Activated CD8-positive, alpha-beta memory T cell treated with anti-CD3 and anti-CD28 coated beads, Interleukin-2, amount 10 ng/mL, durations not matched to agents 7 days and 5 days (primary cell): ENCODE measurements around the gene LY6G5C. TPM values are rescaled to one million over a fixed set of nuclear protein-coding genes. Genes with fewer than 3 reads are reported as not detected.

ENCODE experiments used
- ATAC-seq: fragments of 150-1000 bp; cut with Tn5 transposase; one replicate; pipeline ENCODE4 v1.10.0; 2021; ENCODE audit warnings: moderate library complexity
- CTCF ChIA-PET: fragments of 350-600 bp; sonication (Branson Sonifier 250); formaldehyde crosslinking; loops from one replicate; lab custom pipeline; 2021; ENCODE audit warnings: antibody characterized with exemption; lab: Charles Lee
- DNase-seq: peaks from one replicate; pipeline ENCODE4 v3.0.0-alpha.2; 2020
- H3K27ac Mint-ChIP-seq: one replicate; pipeline ENCODE4 v1.8.0; 2021; ENCODE audit warnings: mild to moderate bottlenecking, mixed read lengths
- H3K27me3 Mint-ChIP-seq: one replicate; pipeline ENCODE4 v1.8.0; 2021; ENCODE audit warnings: mixed read lengths
- H3K36me3 Mint-ChIP-seq: one replicate; pipeline ENCODE4 v1.8.0; 2021; ENCODE audit warnings: mild to moderate bottlenecking, mixed read lengths
- H3K4me1 Mint-ChIP-seq: one replicate; pipeline ENCODE4 v1.8.0; 2021; ENCODE audit warnings: mixed read lengths
- H3K4me3 Mint-ChIP-seq: one replicate; pipeline ENCODE4 v1.8.0; 2021; ENCODE audit warnings: mild to moderate bottlenecking, moderate library complexity, mixed read lengths
- H3K9me3 Mint-ChIP-seq: one replicate; pipeline ENCODE4 v1.8.0; 2022; ENCODE audit warnings: low read depth, mixed read lengths
- total RNA-seq, 2 experiments: library from RNA; stranded (reverse); gene quantifications; one replicate each; pipeline ENCODE4 v1.2.3, GENCODE V29; 2021

LY6G5C gene
- total RNA-seq, 2 experiments from 2014 or later: 2.6 to 3.8 TPM

DNA sequence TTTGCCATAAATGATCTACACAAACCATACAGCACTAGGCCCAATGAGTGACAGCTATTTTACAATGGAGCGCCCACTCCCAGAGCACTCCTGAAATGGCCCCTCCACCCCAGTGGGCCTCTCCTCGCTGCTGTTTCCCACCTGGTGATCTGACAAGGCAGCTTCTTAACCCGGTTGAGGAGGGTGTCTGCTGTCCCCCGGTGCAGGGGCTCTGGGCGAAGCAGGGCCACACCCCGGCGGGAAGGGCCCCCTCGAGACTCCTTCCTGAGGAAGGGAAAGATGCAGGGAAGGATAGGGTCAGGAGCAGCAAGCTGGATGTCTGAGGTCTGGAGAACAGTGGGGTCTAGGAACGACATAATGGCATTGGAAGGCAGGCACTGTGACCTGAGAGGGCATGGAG, 12.0 kb upstream of the LY6G5C start:
- DNase-seq (no peak), ATAC-seq (no peak)
- Mint-ChIP-seq H3K27ac (no peak overlapping the region), H3K36me3 (peaks cover 26% of the 10 kb centered on the region), H3K9me3 (no peaks in the 10 kb centered on the region), H3K4me3 (no peak overlapping the region), H3K4me1 (peaks cover 6% of the 10 kb centered on the region), H3K27me3 (no peaks in the 10 kb centered on the region)
- CTCF ChIA-PET: interaction anchor here (0.6 to 1.6 kb wide), 3 partner anchors 11 to 137 kb away, joined by 3 to 4 read pairs (median 3); partner anchors contain the start of gene ABHD16A

DNA sequence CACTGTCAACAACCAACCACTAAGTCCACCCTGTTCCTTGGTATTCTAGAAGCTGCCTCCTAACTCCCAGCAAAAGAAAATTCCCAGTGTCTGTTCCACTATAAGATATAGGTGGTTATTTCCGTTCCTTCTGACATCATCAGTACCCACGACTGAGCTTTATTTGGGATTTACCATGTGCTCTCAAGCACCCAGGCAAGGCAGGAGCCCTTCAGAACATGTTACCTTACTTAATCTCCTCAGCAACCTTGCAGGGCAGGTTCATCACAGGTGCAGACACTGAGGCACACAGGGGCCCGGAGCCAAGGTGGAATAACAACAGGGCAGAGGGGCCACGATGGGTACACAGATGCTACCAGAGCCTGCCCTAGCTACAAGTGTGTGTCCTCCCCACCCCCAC, 11.5 kb upstream of the LY6G5C start:
- H3K4me3 Mint-ChIP-seq: no peak overlapping the region
- no peaks in the 10 kb centered on the region for H3K9me3 Mint-ChIP-seq
- peaks cover 25% of the 10 kb centered on the region for H3K36me3 Mint-ChIP-seq
- no peak overlapping the region for H3K27ac Mint-ChIP-seq
- no peaks in the 10 kb centered on the region for H3K27me3 Mint-ChIP-seq
- CTCF ChIA-PET: interaction anchor here (0.6 to 1.5 kb wide), 2 partner anchors 19 to 138 kb away, joined by 3 read pairs; no protein-coding TSS in a partner anchor
- DNase-seq (no peak), ATAC-seq (no peak)
- peaks cover 1% of the 10 kb centered on the region for H3K4me1 Mint-ChIP-seq

DNA sequence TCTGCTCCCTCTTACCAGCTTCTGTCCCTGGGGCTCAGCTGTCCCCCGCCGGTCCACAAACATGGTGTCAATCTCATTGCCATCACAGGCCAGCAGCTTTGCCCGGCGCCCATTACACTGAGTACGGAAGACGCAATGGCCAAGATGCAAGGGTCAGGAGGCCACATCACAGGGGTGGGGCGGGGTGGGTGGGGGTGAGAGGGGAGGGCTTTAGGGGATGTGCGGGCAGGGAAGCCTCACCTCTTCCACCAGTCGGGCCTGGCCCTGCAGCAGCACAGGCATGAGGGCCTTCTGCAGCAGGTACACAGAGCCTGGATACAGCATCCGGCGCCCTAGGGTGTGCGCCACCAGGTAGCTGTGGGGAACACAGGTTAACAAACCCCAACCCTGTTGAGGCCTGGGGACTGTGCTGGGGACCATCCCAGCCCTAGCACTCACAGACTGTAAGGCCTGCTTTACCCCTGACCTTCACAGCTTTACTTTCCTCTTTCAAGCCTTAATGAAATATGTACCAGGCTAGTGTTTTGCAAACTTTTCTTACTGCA, 10.8 kb upstream of the LY6G5C start:
- no peaks in the 10 kb centered on the region for H3K4me1 Mint-ChIP-seq
- peaks cover 20% of the 10 kb centered on the region for H3K36me3 Mint-ChIP-seq
- no peak overlapping the region for H3K4me3 Mint-ChIP-seq
- H3K27me3 Mint-ChIP-seq: no peaks in the 10 kb centered on the region
- ATAC-seq: no peak
- H3K9me3 Mint-ChIP-seq: no peaks in the 10 kb centered on the region
- no peak overlapping the region for H3K27ac Mint-ChIP-seq
- no peak for DNase-seq
- CTCF ChIA-PET: interaction anchor here (1.0 to 2.1 kb wide), 3 partner anchors 10 to 100 kb away, joined by 3 to 6 read pairs (median 4); partner anchors contain the start of gene LY6G5C

DNA sequence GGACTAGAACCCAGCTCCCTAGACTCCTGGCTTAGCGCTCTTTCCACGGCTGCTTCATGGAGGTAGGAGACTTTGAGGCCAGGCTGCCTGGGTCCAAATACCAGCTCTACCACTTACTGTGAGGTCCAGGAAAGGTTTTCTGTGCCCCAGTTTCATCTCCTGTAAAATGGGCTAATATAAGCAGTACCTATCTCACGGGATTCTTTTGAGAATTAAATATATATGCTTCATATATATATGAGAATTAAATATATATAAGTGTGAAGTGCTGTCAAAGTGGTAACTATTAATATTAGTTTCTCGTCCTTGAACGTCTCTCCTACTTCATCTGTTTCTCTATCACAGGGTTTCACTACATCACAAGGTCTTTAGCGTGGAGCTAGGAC, 10.2 kb upstream of the LY6G5C start:
- Mint-ChIP-seq H3K9me3 (no peaks in the 10 kb centered on the region), H3K27ac (no peak overlapping the region), H3K27me3 (no peaks in the 10 kb centered on the region), H3K36me3 (peaks cover 18% of the 10 kb centered on the region), H3K4me3 (no peak overlapping the region), H3K4me1 (no peaks in the 10 kb centered on the region)
- CTCF ChIA-PET: interaction anchor here (1.0 to 2.1 kb wide), 2 partner anchors 10 to 100 kb away, joined by 4 to 6 read pairs; partner anchors contain the start of gene LY6G5C
- no peak for ATAC-seq
- DNase-seq: no peak

DNA sequence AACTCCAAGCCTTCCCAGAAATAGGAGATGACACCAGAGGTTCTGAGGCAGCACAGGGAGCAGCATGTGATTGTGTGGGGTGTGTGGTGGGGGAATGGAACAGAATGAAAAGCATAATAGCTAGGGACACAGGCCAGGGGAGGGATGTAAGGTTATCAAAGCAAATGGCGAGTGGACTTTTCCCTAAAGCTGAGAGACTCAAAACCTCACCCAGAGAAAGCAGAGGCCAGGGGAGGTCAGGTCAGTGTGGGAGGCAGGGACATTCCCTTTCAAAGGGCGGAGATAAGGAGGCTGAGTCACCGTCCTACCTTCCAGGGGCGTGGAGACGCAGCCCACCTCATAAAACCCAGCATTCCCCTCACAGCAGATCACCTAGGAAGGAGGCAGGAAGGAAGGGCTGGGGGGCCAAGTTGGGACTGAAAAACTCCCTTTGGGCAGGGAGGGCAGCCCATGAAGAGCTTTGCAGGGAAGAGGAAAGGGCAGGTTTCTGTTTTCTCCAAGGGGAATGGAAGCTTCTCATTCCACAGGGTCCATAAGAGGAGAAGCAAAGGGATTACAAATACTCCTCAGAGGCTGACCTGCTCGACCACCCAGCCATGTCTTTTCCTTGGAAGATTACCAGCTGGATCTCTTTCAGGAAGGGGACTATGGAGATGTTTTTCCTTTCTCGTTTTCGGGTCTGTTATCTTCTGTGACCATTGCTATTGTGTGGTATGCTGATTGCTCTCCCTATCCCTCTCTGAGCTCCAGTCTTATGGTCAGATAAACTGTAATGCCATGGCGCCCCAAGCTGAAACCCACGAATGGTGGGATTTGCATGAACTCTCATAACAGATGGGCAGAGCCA, 9.6 kb upstream of the LY6G5C start:
- no peaks in the 10 kb centered on the region for H3K9me3 Mint-ChIP-seq
- no peak overlapping the region for H3K27ac Mint-ChIP-seq
- no peaks in the 10 kb centered on the region for H3K4me1 Mint-ChIP-seq
- H3K27me3 Mint-ChIP-seq: no peaks in the 10 kb centered on the region
- CTCF ChIA-PET: interaction anchor here (1.0 to 2.1 kb wide), 3 partner anchors 9 to 101 kb away, joined by 3 to 6 read pairs (median 4); partner anchors contain the start of gene LY6G5C
- H3K36me3 Mint-ChIP-seq: peaks cover 18% of the 10 kb centered on the region
- no peak for DNase-seq
- H3K4me3 Mint-ChIP-seq: no peak overlapping the region
- ATAC-seq: no peak

DNA sequence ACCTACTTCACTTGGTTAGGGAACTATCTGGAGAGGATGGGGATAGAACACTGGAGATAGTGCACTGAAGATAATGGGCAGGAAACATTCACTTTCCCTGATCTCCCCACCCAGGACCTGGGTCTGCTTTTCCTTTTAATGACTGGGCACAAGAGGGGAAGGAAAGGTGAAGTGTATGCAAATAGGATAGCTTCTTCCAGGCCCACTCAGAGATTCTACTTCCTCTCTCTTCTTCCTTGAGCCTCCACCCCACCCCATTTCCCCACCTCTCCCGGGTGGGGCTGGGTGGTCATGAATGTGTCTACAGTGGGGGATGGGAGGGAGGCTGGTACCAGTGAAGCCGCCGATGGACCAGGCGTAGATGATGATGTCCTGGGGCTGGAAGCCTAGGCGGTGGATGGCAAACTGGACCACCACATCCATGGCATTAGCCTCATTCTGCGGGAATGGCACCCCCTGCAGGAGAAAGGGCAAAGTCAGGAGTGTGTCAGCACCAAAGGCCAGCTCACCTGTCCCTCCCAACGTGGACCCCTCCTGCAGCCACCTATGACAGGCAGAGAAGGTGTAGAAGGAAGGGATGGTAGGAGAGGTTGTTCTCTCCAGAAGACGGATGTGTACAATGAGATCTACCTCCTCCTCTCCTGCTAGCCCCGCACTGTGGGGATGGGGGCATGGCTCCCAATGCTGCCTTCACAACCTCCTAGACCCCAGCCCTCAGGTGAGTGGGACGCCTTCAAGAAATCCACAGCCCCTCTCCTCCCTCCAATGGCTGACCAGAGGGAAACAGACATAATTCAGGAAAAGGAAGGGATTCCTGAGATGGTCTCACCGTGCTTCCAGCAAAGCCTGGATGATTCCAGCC, 8.6 kb upstream of the LY6G5C start:
- H3K27ac Mint-ChIP-seq: no peak overlapping the region
- no peaks in the 10 kb centered on the region for H3K27me3 Mint-ChIP-seq
- no peaks in the 10 kb centered on the region for H3K4me1 Mint-ChIP-seq
- CTCF ChIA-PET: interaction anchor here (1.4 to 2.1 kb wide), 2 partner anchors 8 to 67 kb away, joined by 3 to 6 read pairs; partner anchors contain the start of gene LY6G5C
- no peak overlapping the region for H3K4me3 Mint-ChIP-seq
- ATAC-seq (peak; percentile 53), DNase-seq (no peak)
- H3K36me3 Mint-ChIP-seq: peaks cover 14% of the 10 kb centered on the region
- no peaks in the 10 kb centered on the region for H3K9me3 Mint-ChIP-seq

DNA sequence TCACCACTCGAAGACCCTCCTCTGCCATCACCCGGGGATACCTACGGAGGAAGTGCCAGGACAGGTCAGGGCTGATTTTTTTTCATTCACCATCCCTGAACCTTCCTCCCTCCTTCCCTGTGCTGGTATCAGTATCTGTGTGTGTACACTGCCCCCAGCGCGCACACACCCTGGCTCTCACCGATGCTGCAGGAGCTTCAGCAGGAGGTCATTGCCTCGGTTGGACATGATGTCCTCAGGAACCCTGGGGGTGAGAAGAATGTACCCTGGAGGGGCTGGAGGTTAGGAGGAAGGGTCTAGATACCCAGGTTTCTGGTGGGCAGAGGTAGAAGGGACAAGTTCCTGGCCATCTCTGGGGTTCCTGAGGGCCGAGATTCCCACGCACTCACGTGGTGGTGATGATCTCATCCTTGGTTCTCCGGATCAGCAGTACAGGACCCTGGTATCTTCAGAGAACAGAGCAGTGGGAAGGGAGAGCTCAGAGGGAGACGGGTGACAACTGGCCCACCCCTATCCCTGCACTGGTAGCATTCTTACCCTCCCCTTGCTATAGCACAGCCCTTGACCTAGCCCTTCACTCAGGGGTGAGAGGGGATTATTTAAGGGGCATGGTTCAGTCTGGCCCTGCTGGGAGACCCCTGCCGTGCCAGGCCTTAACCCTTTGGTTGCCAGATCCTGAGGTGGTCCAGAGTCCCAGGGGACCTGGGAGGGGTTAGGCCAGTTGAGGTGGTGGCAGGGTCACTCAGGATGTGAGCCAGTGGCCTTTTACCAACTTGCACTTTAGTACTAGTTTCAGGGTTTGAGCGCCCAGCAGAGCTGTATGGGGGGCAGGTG, 7.2 kb upstream of the LY6G5C start:
- H3K4me1 Mint-ChIP-seq: no peaks in the 10 kb centered on the region
- no peaks in the 10 kb centered on the region for H3K27me3 Mint-ChIP-seq
- H3K27ac Mint-ChIP-seq: no peak overlapping the region
- DNase-seq: no peak
- no peak for ATAC-seq
- H3K36me3 Mint-ChIP-seq: peaks cover 14% of the 10 kb centered on the region
- no peaks in the 10 kb centered on the region for H3K9me3 Mint-ChIP-seq
- CTCF ChIA-PET: interaction anchor here (1.5 kb wide), 1 partner anchor 51 kb away, joined by 3 read pairs; no protein-coding TSS in a partner anchor
- H3K4me3 Mint-ChIP-seq: no peak overlapping the region

DNA sequence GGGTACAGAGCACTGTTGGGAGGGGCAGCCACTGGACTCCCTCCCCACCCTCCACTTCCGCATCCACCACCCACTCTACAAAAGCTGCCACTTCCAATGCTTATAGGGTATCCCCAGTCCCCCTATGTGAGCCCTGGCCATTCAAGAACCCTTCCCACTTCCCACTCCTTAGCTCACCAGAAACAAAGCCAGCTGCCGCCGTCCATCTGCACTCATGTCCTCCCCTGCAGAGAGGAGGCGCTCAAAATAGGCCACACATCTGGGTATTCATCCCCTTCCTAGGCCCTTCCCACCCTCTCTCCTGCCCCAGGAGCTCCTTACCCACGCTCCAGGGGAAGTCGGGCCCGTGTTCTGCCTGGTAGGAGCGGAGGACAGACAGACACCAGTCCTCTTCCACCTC, 6.5 kb upstream of the LY6G5C start:
- no peak for DNase-seq
- no peaks in the 10 kb centered on the region for H3K27me3 Mint-ChIP-seq
- no peak overlapping the region for H3K27ac Mint-ChIP-seq
- H3K4me3 Mint-ChIP-seq: no peak overlapping the region
- no peaks in the 10 kb centered on the region for H3K9me3 Mint-ChIP-seq
- CTCF ChIA-PET: interaction anchor here (1.5 kb wide), 1 partner anchor 52 kb away, joined by 3 read pairs; no protein-coding TSS in a partner anchor
- peaks cover 12% of the 10 kb centered on the region for H3K36me3 Mint-ChIP-seq
- H3K4me1 Mint-ChIP-seq: no peaks in the 10 kb centered on the region
- ATAC-seq: no peak

DNA sequence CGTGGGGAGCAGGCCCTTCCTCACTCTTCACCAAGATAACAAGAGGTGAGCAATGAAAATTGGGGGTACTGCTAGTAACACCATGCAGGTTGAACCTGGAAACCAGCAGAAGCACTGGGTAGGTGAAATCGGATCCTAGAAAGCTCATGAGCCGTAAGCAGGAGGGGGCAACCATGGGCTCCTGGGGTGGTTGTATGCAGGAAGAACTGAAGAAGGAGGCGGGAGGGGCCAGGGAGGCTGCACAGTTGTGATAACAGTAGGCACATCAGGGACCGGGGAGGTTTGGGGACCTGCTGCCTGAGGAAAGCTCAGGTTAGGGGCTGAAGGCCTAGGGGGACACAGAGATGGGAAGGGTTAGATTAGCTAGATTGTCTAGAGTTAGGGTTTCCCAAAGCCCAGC, 5.6 kb upstream of the LY6G5C start:
- Mint-ChIP-seq H3K27me3 (no peaks in the 10 kb centered on the region), H3K4me1 (peaks cover 2% of the 10 kb centered on the region), H3K27ac (no peak overlapping the region), H3K4me3 (no peak overlapping the region), H3K36me3 (peaks cover 10% of the 10 kb centered on the region), H3K9me3 (no peaks in the 10 kb centered on the region)
- DNase-seq (no peak), ATAC-seq (no peak)
- CTCF ChIA-PET: interaction anchor here (1.5 kb wide), 1 partner anchor 52 kb away, joined by 3 read pairs; no protein-coding TSS in a partner anchor

DNA sequence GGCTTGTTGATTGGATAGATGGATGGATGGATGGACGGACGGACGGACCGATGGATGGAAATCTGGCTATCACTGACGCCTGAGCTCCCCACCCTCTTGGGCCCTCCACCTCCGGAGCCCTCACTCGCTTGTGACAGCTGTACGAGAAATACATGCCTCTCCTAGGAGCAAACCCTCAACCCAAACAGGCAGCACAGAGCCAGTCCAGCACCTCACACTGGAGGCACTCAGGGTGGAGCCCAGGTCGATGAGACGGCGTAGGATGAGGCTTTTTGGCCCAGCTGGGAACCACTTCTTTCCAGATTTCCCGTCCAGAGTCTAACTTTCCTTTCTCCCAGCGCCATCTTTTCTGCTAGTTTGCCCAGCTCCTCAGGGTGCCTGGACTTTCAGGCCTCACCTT, 2.7 kb upstream of the LY6G5C start:
- H3K4me3 Mint-ChIP-seq: no peak overlapping the region
- peaks cover 5% of the 10 kb centered on the region for H3K36me3 Mint-ChIP-seq
- H3K27me3 Mint-ChIP-seq: no peaks in the 10 kb centered on the region
- CTCF ChIA-PET: interaction anchor here (0.7 to 2.9 kb wide), 4 partner anchors 29 to 86 kb away, joined by 3 to 9 read pairs (median 6); no protein-coding TSS in a partner anchor
- H3K27ac Mint-ChIP-seq: no peak overlapping the region
- ATAC-seq (no peak), DNase-seq (no peak)
- H3K9me3 Mint-ChIP-seq: no peaks in the 10 kb centered on the region
- H3K4me1 Mint-ChIP-seq: peaks cover 22% of the 10 kb centered on the region

DNA sequence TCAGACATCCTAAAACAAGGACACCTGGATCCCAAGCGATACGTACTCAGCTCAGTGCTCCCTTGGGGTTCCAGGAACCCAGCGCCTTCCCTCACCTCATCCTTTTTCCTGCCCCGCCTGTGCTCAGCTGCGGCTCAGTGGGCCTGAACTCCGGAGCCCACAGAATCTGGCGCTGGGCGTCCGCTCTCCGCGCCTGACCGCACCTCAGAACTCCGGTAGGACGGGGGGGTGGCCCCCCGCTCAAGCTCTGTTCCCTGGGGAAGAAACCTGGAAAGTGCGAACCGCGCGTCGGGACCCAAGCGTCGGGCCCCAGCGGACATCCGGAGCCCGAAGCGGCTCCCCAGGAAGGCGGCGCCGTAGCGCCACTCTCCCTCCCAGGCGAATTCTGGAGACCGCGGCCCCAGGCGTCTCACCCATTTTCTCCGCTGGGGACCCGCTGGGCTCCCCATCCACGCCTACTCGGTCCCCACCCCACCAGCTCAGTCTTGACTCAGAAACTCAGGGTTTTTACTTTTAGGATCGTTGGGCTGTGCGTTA, 336 bp upstream of the LY6G5C start:
- CTCF ChIA-PET: interaction anchor here (0.7 to 2.3 kb wide), 25 partner anchors 10 to 277 kb away, joined by 3 to 28 read pairs (median 4); partner anchors contain the start of genes ABHD16A, HSPA1B, MSH5 and NELFE
- no peaks in the 10 kb centered on the region for H3K36me3 Mint-ChIP-seq
- peak overlapping the region; percentile 78 for H3K27ac Mint-ChIP-seq
- peaks cover 34% of the 10 kb centered on the region for H3K4me1 Mint-ChIP-seq
- ATAC-seq (peak; percentile 70), DNase-seq (peak; percentile 57)
- no peaks in the 10 kb centered on the region for H3K9me3 Mint-ChIP-seq
- H3K4me3 Mint-ChIP-seq: peak overlapping the region; percentile 71
- no peaks in the 10 kb centered on the region for H3K27me3 Mint-ChIP-seq

DNA sequence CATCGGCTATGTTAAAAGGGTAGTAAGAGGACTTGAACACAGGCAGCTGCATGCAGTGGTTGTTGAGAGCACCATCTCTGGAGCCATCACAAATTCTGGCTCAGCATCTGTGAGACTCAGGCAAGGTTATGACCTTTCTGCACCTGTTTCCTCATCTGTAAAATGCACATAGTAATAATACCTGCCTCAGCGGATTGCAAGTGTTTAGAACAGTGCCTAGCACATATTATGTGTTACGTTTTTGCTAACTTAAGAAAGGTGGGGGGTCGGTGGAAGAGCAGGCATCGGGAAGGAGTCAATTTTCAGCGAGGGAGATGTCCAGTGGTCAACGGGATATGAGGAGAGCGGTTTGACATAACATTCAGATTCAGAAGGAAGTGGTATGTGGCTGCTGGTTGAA, 2.9 kb downstream of the LY6G5C start:
- CTCF ChIA-PET: interaction anchor here (0.8 to 1.3 kb wide), 4 partner anchors 60 to 186 kb away, joined by 3 to 6 read pairs (median 4); no protein-coding TSS in a partner anchor
- H3K4me1 Mint-ChIP-seq: peaks cover 34% of the 10 kb centered on the region
- ATAC-seq (no peak), DNase-seq (no peak)
- H3K36me3 Mint-ChIP-seq: peaks cover 4% of the 10 kb centered on the region
- H3K27me3 Mint-ChIP-seq: no peaks in the 10 kb centered on the region
- H3K27ac Mint-ChIP-seq: no peak overlapping the region
- H3K4me3 Mint-ChIP-seq: no peak overlapping the region
- H3K9me3 Mint-ChIP-seq: no peaks in the 10 kb centered on the region
